NOMO-1 (cell line): ENCODE results near the gene SRGAP2C.
A peak's percentile ranks its signal among the peaks of the same experiment; 100 is the strongest.
"Not testable (repeated sequence)": the region's sequence is repeated elsewhere in the genome, so short reads cannot be mapped to it uniquely, and the experiment has no call there.

Source experiments
- DNase-seq, 2 experiments: peaks; one replicate each; lab custom pipeline; 2025; ENCODE audit not compliant: unreplicated experiment in 2 of 2; lab: John Stamatoyannopoulos, UW

SRGAP2C gene

GRCh38 chr1:121321660-121322059 is 136.9 kb downstream of the SRGAP2C start:
- not testable (repeated sequence) for DNase-seq

- not testable (repeated sequence) for DNase-seq
Measured at GRCh38 chr1:121324726-121325125, 140.0 kb downstream of the SRGAP2C start.

GRCh38 chr1:121332141-121332540 is 147.4 kb downstream of the SRGAP2C start:
- DNase-seq: not testable (repeated sequence)

GRCh38 chr1:121332599-121333562 is 148.1 kb downstream of the SRGAP2C start:
- DNase-seq: not testable (repeated sequence)

GRCh38 chr1:121337958-121338357 is 153.2 kb downstream of the SRGAP2C start:
- not testable (repeated sequence) for DNase-seq

GRCh38 chr1:121339611-121340010 is 154.8 kb downstream of the SRGAP2C start:
- not testable (repeated sequence) for DNase-seq

- DNase-seq: not testable (repeated sequence)
Measured at GRCh38 chr1:121343311-121343906, 158.6 kb downstream of the SRGAP2C start.

- not testable (repeated sequence) for DNase-seq
Measured at GRCh38 chr1:121344355-121344754, 159.6 kb downstream of the SRGAP2C start.

GRCh38 chr1:121346654-121347053 is 161.9 kb downstream of the SRGAP2C start:
- DNase-seq: not testable (repeated sequence)

GRCh38 chr1:121347476-121347875 is 162.7 kb downstream of the SRGAP2C start:
- not testable (repeated sequence) for DNase-seq

GRCh38 chr1:121348115-121348514 is 163.3 kb downstream of the SRGAP2C start:
- DNase-seq: not testable (repeated sequence)

GRCh38 chr1:121349332-121349967 is 164.7 kb downstream of the SRGAP2C start:
- DNase-seq: not testable (repeated sequence)

GRCh38 chr1:121355711-121356420 is 171.1 kb downstream of the SRGAP2C start:
- DNase-seq: not testable (repeated sequence)

- DNase-seq: not testable (repeated sequence)
Measured at GRCh38 chr1:121356819-121357218, 172.0 kb downstream of the SRGAP2C start.

- DNase-seq: not testable (repeated sequence)
Measured at GRCh38 chr1:121360531-121360930, 175.8 kb downstream of the SRGAP2C start.

GRCh38 chr1:121361451-121362233 is 176.9 kb downstream of the SRGAP2C start:
- not testable (repeated sequence) for DNase-seq

- DNase-seq: peak; percentile 43 to 52
Measured at GRCh38 chr1:121362234-121362883, 177.6 kb downstream of the SRGAP2C start.

- DNase-seq: not testable (repeated sequence)
Measured at GRCh38 chr1:121365316-121365715, 180.5 kb downstream of the SRGAP2C start.

GRCh38 chr1:121365723-121366122 is 180.9 kb downstream of the SRGAP2C start:
- peak in 1 of 2 experiments; percentile 16 for DNase-seq
